ENCODE data around the gene TUBGCP2.
A peak's percentile ranks its signal among the peaks of the same experiment; 100 is the strongest.
"Not testable (repeated sequence)": the region's sequence is repeated elsewhere in the genome, so short reads cannot be mapped to it uniquely, and the experiment has no call there.

TUBGCP2 gene

DNA sequence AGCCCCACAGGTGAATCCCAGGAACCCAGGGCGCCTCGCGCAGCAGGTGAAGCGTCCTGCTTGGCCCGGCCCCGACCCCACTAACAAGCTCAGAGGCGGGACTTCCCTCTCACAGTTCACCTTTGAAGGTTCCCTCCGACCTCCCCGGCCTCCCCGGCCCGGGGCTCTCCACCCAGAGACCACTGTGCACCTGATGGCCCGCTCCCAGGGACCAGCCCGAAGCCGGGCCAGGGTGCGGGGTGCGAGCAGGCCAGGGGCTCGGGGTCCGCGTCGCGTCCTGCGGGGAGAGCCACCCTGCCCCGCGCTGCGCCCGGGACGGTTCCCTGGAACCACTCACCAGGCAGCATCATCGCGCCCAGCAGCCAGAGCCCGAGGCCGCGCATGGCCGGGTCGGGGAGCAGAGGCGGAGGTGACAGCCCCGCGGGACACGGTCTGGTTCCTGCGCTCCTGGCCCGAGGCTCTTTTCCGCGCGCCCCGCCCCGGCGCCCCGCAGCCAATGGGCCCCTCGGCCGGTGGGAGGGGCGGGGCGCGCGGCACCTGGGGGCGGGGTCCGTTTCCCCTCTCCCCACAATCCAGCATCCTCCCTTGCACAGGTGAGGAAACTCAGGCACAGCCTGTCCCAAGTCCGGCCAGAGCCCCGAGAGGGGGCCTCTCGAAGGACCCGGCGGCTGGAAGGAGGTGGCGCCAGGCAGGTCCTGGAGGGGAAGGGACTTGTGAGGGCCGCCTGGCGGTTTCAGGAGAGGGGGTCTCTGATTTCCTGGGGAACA lies 32.1 kb downstream of the TUBGCP2 start, which contains the start of gene ADAM8:
TSS of gene ADAM8 (minus strand) at position 434 of the 767 bp plus-strand sequence. CDS start at position 383, 51 bp downstream.
- peak; percentile 51 for DNase-seq

DNA sequence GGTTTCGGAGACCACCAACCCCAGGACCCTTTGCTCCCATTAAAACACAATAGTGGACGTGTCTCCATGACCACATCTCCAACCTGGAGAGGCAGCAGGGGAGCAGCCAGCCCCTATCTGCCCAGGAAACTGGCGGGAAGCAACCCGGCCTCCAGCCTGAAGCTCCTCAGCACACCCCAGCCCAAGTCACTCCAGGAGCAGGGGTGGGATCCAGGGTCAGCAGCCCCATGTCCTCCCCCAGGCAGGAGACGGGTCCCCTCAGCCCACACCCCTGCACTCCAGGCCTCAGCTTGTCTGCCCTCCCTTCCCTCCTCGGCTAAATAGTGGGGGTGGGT lies 32.6 kb downstream of the TUBGCP2 start:
- no peak for DNase-seq

DNA sequence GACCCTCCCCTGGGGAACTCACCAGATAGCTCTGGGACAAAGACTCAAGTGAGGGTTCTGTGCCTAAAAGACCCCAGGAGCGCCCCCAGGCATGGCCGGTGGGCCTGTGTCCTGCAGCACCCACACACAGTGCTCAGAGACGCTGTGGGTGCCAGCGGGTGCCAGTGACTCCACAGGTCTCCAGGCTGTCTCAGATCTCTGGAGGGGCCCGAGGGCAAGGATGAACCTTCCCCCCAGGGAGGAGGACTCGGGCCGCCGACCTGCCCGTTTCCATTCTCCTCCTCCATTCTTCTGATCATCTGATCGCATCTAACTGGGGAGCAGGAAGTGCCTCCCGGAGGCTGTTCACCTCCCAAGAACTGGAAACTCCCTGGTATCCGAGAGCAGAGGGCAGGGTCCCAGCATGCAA lies 33.0 kb downstream of the TUBGCP2 start:
- DNase-seq, result peak; percentile 38

DNA sequence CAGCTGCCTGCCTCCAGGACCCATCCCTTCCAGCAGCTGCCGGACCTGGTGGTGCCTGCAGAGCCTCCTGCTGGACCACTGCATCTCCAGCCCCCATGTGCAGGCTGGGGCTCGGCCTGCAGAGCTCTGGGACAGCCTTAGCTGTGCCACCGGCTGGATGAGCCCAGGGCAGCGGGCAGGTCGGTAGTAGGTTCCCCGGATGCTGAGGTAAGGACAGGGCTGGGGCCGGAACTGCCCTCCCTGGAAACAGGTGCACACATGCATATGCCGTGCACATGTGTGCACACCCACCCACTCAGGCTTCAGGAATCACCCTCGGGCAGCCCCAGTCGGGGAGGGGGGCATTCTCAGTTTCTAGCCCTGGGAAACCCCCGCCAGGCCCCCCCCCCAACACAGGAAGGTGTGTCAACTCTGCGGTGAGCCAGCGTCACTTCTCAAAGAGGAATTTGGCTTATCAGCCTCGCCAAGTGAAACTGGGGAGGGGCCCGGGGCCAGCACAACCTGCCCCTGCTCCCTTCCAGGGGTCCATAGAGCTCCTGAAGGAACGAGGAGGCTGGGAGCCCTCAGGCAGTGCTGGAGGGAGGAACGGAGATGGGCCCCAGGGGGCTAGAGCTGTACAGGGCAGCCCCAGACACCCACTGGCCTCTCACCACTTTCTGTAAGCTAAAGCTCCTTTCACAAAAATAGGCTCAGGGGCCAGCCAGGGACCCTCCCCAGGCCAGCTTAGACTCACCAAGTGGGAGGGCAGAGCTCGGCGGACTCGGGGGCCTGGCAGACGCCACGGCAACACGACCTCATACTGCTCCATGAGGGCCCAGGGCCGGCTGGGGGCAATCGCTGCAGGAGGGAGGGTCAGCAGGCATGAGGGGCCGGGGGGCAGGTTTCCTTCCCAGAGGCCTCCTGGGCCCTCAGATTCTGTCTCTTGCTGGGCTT lies 33.7 kb downstream of the TUBGCP2 start:
- DNase-seq, result no peak

DNA sequence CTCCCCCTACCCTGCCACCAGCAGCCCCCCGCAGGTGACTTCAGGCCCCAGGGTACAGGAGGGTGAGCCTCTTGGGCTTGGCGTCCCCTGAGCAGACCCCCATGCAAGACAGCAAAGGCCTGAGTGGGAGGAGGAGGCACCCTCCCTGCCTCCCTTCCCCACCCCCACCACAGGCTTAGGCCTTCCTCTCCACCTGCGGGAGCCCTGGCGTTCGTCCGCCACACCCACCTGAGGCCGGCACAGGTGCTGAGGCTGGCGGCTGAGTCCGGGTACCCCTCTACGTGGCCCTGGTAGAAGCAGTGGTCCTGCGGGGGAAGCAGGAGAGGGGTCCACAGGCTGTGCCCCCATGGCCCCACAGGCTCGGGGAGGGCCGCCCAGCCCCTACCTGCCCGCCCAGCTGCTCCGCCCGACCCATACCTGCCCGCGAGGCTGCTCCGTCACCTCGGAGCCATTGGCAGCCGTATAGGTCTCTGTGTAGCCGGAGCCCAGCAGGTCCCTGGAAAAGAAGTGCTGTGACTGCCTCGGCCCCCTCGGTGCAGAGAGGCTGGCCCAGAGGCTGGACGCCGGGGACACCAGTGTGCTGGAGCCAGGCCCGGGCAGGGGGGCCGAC lies 35.0 kb downstream of the TUBGCP2 start:
- DNase-seq, result no peak

DNA sequence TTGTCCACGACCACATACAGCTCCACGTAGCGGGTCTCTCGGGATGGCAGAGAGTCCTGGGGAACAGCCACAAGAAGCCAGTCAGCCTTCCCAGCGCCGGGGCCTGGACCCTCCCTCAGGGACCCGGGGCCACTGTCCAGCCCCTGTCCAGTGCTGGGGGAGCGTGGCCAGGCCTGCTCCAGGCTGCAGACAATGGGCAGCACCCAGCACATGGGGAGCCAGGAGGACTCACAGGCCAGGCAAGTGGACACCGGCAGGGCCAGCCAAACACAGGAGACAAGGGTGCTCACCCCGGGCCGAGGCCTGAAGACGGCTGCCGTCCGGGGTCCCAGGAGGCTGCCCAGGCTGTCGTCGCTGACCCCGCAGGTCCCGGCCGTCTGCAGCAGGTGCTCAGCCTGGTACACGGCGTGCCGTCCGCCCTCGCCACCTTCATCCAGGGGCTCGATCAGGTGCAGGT lies 35.7 kb downstream of the TUBGCP2 start:
- DNase-seq, result no peak

DNA sequence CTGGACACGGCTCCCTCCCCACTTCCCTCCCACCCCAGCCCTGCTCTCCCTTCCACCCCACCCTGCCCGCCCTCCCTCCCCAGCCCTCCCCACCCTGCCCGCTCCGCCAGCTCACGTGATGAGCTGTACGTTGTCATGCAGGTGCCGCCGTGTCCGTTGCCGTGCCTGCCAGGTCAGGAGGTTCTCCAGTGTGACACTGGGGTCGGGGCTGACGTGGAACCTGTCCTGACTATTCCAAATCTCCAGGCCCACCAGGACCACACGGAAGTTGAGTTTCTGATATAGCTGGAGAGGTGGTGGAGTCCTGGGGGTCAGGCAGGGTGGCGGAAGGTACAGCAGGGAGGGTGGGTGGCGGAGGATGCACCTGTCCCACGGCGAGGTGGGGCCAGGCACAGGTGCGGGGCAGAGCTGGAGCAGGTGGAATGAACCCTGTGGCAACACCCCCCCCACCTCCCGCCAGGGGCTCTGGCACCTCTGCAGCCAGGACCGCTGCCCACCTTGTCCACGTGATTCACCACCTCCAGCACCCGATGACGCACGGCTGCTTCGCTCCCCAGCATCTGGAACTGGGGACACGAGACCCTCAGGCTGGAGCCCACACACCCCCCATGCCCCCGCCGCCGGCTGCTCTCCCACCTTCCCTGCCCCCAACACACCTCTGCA lies 36.2 kb downstream of the TUBGCP2 start:
- no peak for DNase-seq

DNA sequence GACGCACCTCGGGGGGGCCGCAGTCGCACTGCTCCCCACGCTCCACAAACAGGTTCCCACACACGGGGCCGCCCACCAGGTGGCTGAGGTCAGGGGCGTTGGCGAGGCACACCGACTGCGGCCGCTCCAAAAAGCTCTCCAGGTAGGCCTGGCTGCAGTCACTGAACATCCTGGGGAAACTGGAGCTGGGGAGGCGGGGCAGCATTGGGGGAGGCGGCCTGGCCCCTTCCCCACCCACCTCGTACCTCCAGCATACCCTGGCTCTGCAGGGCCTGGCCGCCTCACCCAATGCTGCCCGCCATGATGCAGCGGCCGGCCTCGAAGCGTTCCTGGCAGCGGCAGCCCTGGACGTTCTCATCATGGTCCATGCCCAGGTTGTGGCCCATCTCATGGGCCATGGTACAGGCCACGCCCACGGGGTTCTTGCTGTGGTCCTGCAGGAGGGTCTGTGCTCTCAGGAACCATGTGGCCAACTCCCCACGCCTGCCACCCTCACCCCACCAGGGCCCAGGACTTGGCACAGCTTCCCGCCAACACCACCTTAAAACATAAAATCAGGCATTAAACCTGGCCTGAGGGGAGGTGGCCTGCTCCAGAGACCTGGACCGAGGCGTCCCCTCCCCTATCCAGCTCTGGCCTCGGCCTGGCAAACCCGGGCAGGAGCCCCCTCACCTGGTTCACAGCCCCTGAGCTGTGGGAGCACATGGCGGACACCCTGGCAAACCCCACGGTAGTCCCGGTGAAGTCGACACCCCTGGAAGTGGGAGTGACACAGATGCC lies 37.0 kb downstream of the TUBGCP2 start:
- no peak for DNase-seq

DNA sequence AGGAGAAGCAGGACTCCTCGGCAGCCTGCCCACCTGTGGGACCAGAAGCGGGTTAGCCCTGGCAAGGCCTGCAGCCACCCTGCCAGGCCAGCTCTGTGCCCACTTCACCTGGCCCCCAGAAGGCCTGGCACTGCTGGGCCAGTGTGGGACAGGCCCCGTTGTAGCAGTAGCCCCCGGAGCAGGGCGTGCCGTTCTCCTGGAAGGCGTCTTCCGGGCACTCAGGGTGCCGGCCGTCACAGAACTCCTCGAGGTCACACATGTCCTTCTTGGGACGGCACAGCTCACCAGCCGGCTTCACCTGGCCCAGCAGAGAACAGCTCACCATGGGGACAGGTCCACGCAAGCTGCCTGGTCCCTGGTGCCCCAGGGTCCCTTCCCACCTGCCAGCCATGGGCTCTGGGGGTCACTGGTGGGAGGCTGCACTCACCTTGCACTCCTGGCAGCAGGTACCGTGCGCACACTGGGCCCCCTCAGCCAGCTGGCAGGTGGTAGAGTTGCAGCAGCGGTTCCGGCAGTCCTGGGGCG lies 37.8 kb downstream of the TUBGCP2 start:
- no peak for DNase-seq

DNA sequence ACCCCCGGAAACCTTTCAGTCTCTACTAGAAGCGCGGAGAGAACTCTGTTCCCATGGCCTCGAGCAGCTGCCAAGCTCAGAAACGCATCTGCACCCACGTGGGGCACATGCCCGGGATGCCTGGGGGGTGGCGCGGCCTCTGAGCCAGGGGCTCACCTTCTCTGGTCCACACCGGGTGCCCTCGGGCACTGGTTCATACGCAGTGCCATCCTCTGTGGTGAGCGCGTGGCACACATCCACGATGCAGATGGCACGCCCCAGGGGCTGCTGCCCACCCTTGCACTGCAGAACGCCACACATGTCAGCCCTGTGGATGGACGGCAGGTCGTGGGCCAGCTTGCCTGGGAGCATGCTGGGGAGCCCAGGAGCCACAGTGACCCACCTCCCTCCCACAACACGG lies 38.5 kb downstream of the TUBGCP2 start:
- DNase-seq, result no peak

DNA sequence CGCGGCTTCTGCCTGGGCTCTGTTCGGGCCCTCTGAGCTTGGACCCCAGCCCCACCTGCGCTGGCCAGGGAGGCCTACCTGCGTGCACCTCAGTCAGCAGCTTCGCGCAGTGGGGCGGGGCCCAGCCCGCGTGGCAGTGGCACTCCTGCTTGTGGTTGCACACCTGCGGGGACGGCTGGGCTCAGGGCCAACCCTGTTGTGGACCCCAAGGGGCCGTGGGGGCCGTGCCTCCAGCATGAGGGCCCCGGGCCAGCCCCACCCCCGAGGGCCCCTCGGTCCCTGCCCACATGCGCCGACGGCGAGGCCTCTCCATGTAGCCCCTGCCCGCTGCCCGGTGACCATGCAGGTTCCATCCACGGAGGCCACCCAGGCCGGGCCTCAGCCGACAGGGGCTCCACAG lies 39.3 kb downstream of the TUBGCP2 start:
- DNase-seq, result no peak

DNA sequence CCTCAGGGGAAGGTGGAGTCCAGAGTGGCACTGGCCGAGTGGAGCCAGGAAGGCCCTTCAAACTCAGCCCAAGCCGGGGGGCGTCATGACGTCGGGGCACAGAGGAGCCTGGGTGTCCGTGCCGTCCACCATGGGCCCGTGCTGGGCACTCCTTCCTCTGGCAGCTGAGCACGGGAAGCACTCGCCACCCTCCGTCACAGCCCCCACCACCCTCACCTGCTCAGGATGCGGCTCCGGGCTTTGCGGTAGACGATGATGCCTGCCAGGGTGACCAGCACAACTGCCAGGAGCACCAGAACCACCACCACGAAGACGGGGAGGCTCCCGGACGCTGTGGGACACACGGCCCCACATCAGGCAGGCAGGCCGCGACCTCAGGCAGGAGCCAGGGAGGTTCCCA lies 40.1 kb downstream of the TUBGCP2 start:
- no peak for DNase-seq

DNA sequence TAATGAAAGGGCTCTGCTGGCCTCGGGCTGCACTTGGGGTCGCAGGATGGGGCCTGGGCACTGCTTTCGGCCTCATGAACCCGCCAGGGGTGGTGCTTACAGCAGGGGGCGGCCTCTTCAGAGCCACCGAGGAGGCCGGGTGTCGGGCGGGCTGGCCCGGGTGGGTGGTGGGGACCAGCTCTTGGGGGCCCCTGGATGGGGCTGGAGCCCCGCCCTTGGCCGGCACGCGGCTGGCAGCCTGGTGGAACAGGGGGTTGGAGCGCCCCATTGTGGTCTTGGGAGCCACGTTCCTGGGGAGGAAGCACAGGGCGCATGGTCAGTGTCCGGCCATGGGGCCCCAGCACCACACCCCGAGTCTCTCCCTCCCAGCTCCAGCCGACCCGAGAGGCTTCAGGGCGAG lies 40.8 kb downstream of the TUBGCP2 start:
- DNase-seq, result no peak

DNA sequence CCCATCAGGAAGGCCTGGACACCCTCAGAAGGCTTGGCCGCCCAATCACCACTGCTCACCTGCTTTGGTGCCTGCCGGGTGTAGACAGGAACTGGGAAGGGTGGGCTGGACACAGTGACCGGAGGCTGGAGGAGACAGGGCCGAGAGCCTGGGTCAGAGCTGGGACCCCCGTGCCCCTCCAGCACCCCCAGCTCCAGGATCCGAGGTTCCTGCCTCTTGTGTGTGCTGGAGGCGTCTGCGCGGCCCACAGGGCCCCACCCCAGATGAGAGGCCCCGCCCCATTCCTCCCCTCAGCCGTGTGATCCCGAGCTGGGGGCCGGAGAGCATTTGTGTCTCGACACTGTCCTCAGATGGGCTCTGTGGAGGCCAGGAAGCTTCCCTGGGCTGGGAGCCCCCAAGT lies 41.4 kb downstream of the TUBGCP2 start:
- DNase-seq, result no peak

DNA sequence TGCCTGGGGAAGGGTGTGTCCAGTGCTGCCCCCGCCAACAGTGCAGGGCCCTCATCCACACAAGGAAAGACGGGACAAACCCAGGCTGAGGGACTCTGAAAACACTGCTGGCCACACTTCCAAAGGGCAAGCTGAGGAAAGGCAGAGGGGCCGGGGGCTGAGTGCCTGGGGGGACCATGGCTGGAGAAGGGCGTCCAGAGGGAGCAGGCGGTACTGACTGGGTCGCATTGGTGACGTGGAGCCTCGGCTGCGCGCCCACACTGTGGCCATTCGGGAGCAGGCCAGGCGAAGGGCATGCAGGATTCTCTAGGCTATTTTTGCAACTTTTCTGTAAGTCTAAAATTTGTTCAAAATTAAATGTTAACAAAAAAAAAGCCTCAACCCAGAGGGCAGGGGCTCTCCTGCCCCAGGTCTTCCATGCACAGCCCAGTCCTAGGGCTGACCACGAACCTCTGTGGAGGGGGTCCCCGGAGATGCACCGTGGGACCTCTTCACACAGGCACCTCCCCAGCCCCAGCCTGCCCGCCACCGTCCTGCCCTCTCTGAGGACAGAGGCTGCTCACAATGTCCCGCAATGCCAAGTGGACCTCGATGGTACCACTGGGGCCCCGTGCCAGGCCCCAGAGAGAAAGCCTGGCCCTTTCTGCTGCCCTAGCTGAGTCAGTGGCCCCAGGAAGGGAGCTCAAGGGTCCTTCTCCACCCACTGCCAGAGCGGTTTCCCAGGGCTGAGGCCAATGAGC lies 42.4 kb downstream of the TUBGCP2 start:
- DNase-seq, result no peak

DNA sequence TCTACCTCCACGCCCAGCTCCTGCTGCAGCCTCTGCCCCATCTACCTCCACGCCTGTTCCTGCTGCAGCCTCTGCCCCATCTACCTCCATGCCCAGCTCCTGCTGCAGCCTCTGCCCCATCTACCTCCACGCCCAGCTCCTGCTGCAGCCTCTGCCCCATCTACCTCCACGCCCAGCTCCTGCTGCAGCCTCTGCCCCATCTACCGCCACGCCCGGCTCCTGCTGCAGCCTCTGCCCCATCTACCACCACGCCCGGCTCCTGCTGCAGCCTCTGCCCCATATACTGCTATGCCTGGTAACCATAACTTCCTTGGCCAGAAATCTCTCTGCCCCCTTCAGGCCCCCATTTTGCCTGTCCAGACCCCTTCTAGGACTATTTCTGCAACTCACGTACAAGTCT lies 43.6 kb downstream of the TUBGCP2 start:
- not testable (repeated sequence) for DNase-seq

DNA sequence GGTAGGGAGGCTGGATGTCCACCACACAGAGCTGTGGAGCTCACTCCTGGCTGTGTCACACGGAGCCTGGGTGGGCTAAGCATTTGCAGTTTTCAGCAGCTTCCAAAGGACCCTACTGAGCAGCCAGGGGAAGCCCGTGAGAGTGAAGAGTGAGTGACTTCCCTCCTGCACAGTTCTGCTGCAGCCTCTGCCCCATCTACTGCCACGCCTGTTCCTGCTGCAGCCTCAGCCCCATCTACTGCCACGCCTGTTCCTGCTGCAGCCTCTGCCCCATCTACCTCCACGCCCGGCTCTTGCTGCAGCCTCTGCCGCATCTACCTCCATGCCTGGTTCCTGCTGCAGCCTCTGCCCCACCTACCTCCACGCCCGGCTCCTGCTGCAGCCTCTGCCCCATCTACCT lies 44.2 kb downstream of the TUBGCP2 start:
- DNase-seq, result no peak

DNA sequence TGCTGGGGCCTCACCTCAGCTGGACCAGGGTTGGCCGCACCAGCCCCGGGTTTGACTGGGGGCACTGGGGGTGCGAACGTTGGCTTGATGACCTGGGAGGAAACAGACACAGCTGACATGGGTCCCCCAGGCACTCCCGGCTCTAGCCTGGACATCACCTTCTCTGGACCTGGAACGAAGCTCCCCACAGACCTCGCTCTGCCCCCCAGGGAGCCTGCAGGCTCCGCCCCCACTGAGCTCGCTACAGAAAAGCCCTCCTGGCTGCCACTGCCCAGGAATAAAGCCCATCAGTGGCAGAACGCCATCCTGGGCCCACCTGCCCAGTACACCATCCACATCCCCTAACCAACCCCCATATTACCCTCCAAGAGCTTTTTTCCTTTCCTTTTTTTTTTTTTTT lies 45.0 kb downstream of the TUBGCP2 start:
- DNase-seq, result no peak

DNA sequence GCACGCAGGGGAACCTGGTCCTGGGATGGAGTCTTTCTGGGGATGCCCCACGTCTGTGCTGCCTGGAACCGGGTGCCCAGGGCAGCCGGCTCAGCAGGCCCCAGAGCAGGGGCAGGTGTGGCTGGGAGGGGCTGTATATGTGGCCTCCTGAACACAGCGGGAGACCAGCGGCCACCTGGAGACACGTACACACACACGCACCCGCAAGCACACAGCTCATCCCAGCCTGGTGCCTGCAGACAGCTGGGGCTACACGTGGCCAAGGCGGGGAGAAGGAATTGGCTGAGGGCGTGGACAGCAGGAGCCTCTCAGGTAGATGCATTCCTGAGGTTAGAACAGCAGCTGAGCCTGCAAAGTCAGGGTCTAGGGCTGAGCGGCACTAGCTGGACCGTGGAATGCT lies 46.0 kb downstream of the TUBGCP2 start:
- no peak for DNase-seq

DNA sequence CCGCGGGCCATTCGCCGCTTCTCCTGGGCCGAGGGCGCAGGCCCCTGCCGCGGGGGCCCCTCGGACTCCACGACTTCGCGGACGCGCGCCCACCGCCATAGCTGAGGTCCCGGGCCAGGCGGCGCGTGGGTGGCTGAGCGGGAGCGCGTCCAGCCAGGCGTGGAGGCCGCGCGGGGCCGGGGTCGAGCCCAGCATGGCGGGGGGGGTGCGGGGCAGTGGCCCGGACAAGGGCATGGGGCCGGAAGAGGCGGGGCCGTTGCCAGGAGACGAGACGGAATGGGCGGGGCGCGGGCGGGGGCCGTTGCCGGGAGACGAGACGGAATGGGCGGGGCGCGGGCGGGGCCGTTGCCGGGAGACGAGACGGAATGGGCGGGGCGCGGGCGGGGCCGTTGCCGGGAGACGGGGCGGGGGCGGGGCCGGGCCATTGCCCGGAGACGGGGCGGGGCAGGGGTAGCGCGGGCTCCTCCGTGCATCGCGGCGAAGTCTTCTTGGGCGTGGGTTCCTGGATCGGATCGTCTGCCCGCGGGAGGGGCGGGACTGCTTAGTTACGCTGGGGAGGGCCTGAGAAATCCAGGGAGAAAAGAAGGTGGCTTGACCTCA lies 46.8 kb downstream of the TUBGCP2 start:
- no peak for DNase-seq
